Trophoblast cell (in vitro differentiated cells and primary cell): ENCODE measurements around the gene ETV3.

ENCODE experiments used
- DNase-seq, 2 donors: peaks; one replicate each; pipeline ENCODE4 v3.0.0-alpha.2; 2016
- H2AFZ ChIP-seq: 2 replicates; pipeline ENCODE4 v1.6.1; 2013; ENCODE audit warnings: low read length, moderate library complexity, mild to moderate bottlenecking; ENCODE audit not compliant: insufficient read depth, poor library complexity
- H2AK5ac ChIP-seq: 2 replicates; pipeline ENCODE4 v1.6.1; 2013; ENCODE audit warnings: mild to moderate bottlenecking, low read length
- H2BK120ac ChIP-seq: 2 replicates; pipeline ENCODE4 v1.6.1; 2013; ENCODE audit warnings: low read length, mild to moderate bottlenecking, moderate library complexity; ENCODE audit not compliant: insufficient read depth, poor library complexity
- H2BK12ac ChIP-seq: 2 replicates; pipeline ENCODE4 v1.6.1; 2013; ENCODE audit warnings: mild to moderate bottlenecking, low read length, moderate library complexity
- H2BK5ac ChIP-seq: 2 replicates; pipeline ENCODE4 v1.6.1; 2013; ENCODE audit warnings: low read length, low read depth, moderate library complexity, mild to moderate bottlenecking; ENCODE audit not compliant: poor library complexity
- H3K14ac ChIP-seq: 2 replicates; pipeline ENCODE4 v1.6.1; 2013; ENCODE audit warnings: mild to moderate bottlenecking, low read length
- H3K18ac ChIP-seq: 2 replicates; pipeline ENCODE4 v1.6.1; 2013; ENCODE audit warnings: mild to moderate bottlenecking, low read length
- H3K23ac ChIP-seq: 2 replicates; pipeline ENCODE4 v1.6.1; 2013; ENCODE audit warnings: low read length
- H3K27ac ChIP-seq: 2 replicates; pipeline ENCODE4 v1.5.1; 2013; ENCODE audit warnings: low read depth, mild to moderate bottlenecking, inconsistent platforms, low read length, moderate library complexity
- H3K27me3 ChIP-seq: 2 replicates; pipeline ENCODE4 v1.6.1; 2013; ENCODE audit warnings: inconsistent platforms, mild to moderate bottlenecking, low read length, moderate library complexity; ENCODE audit not compliant: insufficient read depth
- H3K36me3 ChIP-seq, 2 experiments: 1 replicate in 1 of 2; 2 replicates in 1 of 2; pipeline ENCODE4 v1.6.1; 2013; ENCODE audit warnings: low read length in 2 of 2, mild to moderate bottlenecking in 2 of 2, moderate library complexity in 1 of 2; ENCODE audit not compliant: insufficient read depth in 2 of 2, control insufficient read depth in 1 of 2
- H3K4ac ChIP-seq: 2 replicates; pipeline ENCODE4 v1.6.1; 2013; ENCODE audit warnings: low read depth, mild to moderate bottlenecking, low read length, moderate library complexity
- H3K4me1 ChIP-seq, 2 experiments: 1 replicate in 1 of 2; 2 replicates in 1 of 2; pipeline ENCODE4 v1.6.1; 2013; ENCODE audit warnings: low read length in 2 of 2, mild to moderate bottlenecking in 2 of 2, moderate library complexity in 1 of 2; ENCODE audit not compliant: insufficient read depth in 2 of 2, control insufficient read depth in 1 of 2
- H3K4me2 ChIP-seq: 2 replicates; pipeline ENCODE4 v1.6.1; 2013; ENCODE audit warnings: inconsistent platforms, mild to moderate bottlenecking, low read length, moderate library complexity
- H3K4me3 ChIP-seq: 2 replicates; pipeline ENCODE4 v1.5.1; 2013; ENCODE audit warnings: mild to moderate bottlenecking, low read depth, low read length, inconsistent platforms
- H3K79me1 ChIP-seq: one replicate; pipeline ENCODE4 v1.6.1; 2013; ENCODE audit warnings: low read length
- H3K79me2 ChIP-seq: 2 replicates; pipeline ENCODE4 v1.6.1; 2013; ENCODE audit warnings: low read length, mild to moderate bottlenecking; ENCODE audit not compliant: control insufficient read depth, insufficient read depth, poor library complexity
- H3K9ac ChIP-seq: 2 replicates; pipeline ENCODE4 v1.6.1; 2013; ENCODE audit warnings: mild to moderate bottlenecking, low read length
- H3K9me3 ChIP-seq: 2 replicates; pipeline ENCODE4 v1.6.1; 2013; ENCODE audit warnings: low read depth, mild to moderate bottlenecking, control low read depth, inconsistent platforms, low read length; ENCODE audit not compliant: insufficient read depth
- H4K12ac ChIP-seq: 2 replicates; pipeline ENCODE4 v1.6.1; 2013; ENCODE audit warnings: low read depth, mild to moderate bottlenecking, low read length, moderate library complexity
- H4K8ac ChIP-seq: 2 replicates; pipeline ENCODE4 v1.6.1; 2013; ENCODE audit warnings: low read depth, mild to moderate bottlenecking, low read length, moderate library complexity
- H4K91ac ChIP-seq: one replicate; pipeline ENCODE4 v1.6.1; 2013; ENCODE audit warnings: low read depth, mild to moderate bottlenecking, low read length, moderate library complexity
- WGBS: extraction: QIAGEN DNeasy Blood & Tissue Kit; methylation state at CpG from one replicate; pipeline ENCODE4 v1.1.7; 2013; ENCODE audit warnings: missing lambda C conversion rate; ENCODE audit not compliant: insufficient read length, insufficient coverage; ENCODE audit errors: extremely low coverage; 5-methylcytosine and 5-hydroxymethylcytosine counted together

The ETV3 gene

DNA sequence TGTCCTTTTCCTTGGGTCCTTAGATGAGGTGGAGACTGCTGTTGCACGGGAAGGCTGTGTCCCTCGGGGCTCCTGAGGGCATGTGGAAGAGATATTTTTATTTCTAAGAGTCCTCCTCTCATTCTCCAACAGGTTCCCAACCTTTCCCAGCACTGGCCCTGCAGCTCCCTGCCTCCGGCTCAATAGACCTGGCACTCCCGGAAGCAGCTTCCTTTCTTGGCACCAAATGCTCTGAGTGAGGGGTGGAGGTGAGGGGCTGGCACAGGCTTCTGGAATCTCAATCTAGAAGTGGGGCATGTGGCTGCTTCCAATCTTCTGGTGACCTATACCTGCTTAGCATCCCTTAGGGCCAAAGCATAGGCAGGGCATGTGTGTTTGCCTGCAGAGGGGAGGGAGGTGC, 43.1 kb downstream of the ETV3 start:
- Histone ChIP-seq H3K27me3 (no peaks in the 10 kb centered on the region), H4K8ac (no peak overlapping the region), H2AFZ (no peak overlapping the region), H3K9ac (no peak overlapping the region), H3K79me1 (no peaks in the 10 kb centered on the region), H3K4ac (no peak overlapping the region), H2AK5ac (no peak overlapping the region), H3K4me2 (no peak overlapping the region), H4K91ac (no peak overlapping the region), H3K23ac (no peak overlapping the region), H2BK5ac (no peak overlapping the region), H3K18ac (no peak overlapping the region), H3K36me3 (no peaks in the 10 kb centered on the region), H4K12ac (no peak overlapping the region), H2BK12ac (no peak overlapping the region), H2BK120ac (no peak overlapping the region), H3K14ac (no peak overlapping the region), H3K4me3 (no peak overlapping the region), H3K79me2 (no peaks in the 10 kb centered on the region), H3K27ac (no peak overlapping the region), H3K9me3 (peaks cover 2% of the 10 kb centered on the region), H3K4me1 (peaks cover 3 to 6% of the 10 kb centered on the region in 2 experiments)
- no peak for DNase-seq
- WGBS, result no CpG with 5 or more reads among the region's 4 CpGs

- Histone ChIP-seq H4K8ac (no peak overlapping the region), H3K27me3 (no peaks in the 10 kb centered on the region), H2BK5ac (no peak overlapping the region), H3K4me1 (peaks cover 3 to 6% of the 10 kb centered on the region in 2 experiments), H2AFZ (no peak overlapping the region), H3K9me3 (peaks cover 2% of the 10 kb centered on the region), H3K4me3 (no peak overlapping the region), H3K18ac (no peak overlapping the region), H2BK12ac (no peak overlapping the region), H3K79me1 (no peaks in the 10 kb centered on the region), H4K12ac (no peak overlapping the region), H3K4me2 (no peak overlapping the region), H2BK120ac (no peak overlapping the region), H3K9ac (no peak overlapping the region), H3K27ac (no peak overlapping the region), H3K4ac (no peak overlapping the region), H3K14ac (no peak overlapping the region), H3K79me2 (no peaks in the 10 kb centered on the region), H4K91ac (no peak overlapping the region), H3K23ac (no peak overlapping the region), H2AK5ac (no peak overlapping the region), H3K36me3 (no peaks in the 10 kb centered on the region)
- WGBS, result no CpG with 5 or more reads among the region's 8 CpGs
- DNase-seq, result no peak
These were observed 45.4 kb downstream of the ETV3 start for GRCh38 chr1:157092831-157093230.

- no peak overlapping the region for H4K91ac ChIP-seq
- H4K8ac ChIP-seq, result no peak overlapping the region
These were observed 46.4 kb downstream of the ETV3 start for GRCh38 chr1:157091668-157092273.

DNA sequence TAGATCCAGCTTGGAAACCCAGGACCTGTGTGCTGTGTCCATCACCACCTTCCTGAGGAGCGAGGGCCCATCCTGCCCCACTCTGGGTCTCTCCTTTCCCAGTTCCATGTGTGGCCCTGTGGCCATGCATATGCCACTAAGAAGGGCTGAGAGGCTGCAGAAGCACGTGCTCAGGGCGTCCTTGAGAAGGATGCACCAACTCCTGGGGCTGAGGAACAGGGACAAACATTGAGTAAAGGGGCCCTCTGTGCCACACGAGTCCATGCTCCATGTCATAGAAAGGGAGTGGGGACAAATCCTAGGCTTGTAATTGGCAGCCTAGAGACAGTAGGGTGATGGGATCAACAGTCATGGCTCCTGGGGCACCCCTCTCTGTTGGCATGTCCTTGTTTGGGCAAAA, 47.0 kb downstream of the ETV3 start:
- Histone ChIP-seq H3K4me2 (no peak overlapping the region), H3K18ac (no peak overlapping the region), H3K27me3 (no peaks in the 10 kb centered on the region), H3K4me3 (no peak overlapping the region), H3K4ac (no peak overlapping the region), H2BK5ac (no peak overlapping the region), H3K27ac (no peak overlapping the region), H2BK120ac (no peak overlapping the region), H3K14ac (no peak overlapping the region), H4K12ac (no peak overlapping the region), H3K4me1 (peaks cover 5 to 6% of the 10 kb centered on the region in 2 experiments), H4K91ac (no peak overlapping the region), H2AK5ac (no peak overlapping the region), H2BK12ac (no peak overlapping the region), H3K23ac (no peak overlapping the region), H2AFZ (no peak overlapping the region), H3K9me3 (peaks cover 2% of the 10 kb centered on the region), H3K79me2 (no peaks in the 10 kb centered on the region), H3K79me1 (no peaks in the 10 kb centered on the region), H3K9ac (no peak overlapping the region), H4K8ac (no peak overlapping the region), H3K36me3 (no peaks in the 10 kb centered on the region)
- no peak for DNase-seq
- WGBS, result no CpG with 5 or more reads among the region's 4 CpGs

More at GRCh38 chr1:157091668-157092273, 46.4 kb downstream of the ETV3 start:
- no peak overlapping the region for H2AFZ ChIP-seq
- no peak overlapping the region for H3K23ac ChIP-seq
- no peak overlapping the region for H3K14ac ChIP-seq
- no peaks in the 10 kb centered on the region for H3K79me2 ChIP-seq
- no peak overlapping the region for H2BK5ac ChIP-seq
- peaks cover 3 to 6% of the 10 kb centered on the region in 2 experiments for H3K4me1 ChIP-seq
- no peak overlapping the region for H3K4me2 ChIP-seq
- H2AK5ac ChIP-seq, result no peak overlapping the region
- no CpG with 5 or more reads among the region's 4 CpGs for WGBS
- no peaks in the 10 kb centered on the region for H3K27me3 ChIP-seq
- H2BK12ac ChIP-seq, result no peak overlapping the region
- no peak overlapping the region for H2BK120ac ChIP-seq
- no peaks in the 10 kb centered on the region for H3K79me1 ChIP-seq
- no peak overlapping the region for H4K12ac ChIP-seq
- H3K36me3 ChIP-seq, result no peaks in the 10 kb centered on the region
- no peak overlapping the region for H3K18ac ChIP-seq
- H3K27ac ChIP-seq, result no peak overlapping the region
- H3K4me3 ChIP-seq, result no peak overlapping the region
- DNase-seq, result no peak
- H3K9me3 ChIP-seq, result peaks cover 2% of the 10 kb centered on the region
- H3K4ac ChIP-seq, result no peak overlapping the region
- no peak overlapping the region for H3K9ac ChIP-seq
